ENCODE results near the gene MTFMT. TPM values are rescaled to one million over a fixed set of nuclear protein-coding genes. Genes with fewer than 3 reads are reported as not detected.

The MTFMT gene
- total and polyA plus RNA-seq, 2 of the 13 experiments (the other 11 are each of a cell fraction or from before 2014, with no cell fraction given), result 9.9 to 23.2 TPM

DNA sequence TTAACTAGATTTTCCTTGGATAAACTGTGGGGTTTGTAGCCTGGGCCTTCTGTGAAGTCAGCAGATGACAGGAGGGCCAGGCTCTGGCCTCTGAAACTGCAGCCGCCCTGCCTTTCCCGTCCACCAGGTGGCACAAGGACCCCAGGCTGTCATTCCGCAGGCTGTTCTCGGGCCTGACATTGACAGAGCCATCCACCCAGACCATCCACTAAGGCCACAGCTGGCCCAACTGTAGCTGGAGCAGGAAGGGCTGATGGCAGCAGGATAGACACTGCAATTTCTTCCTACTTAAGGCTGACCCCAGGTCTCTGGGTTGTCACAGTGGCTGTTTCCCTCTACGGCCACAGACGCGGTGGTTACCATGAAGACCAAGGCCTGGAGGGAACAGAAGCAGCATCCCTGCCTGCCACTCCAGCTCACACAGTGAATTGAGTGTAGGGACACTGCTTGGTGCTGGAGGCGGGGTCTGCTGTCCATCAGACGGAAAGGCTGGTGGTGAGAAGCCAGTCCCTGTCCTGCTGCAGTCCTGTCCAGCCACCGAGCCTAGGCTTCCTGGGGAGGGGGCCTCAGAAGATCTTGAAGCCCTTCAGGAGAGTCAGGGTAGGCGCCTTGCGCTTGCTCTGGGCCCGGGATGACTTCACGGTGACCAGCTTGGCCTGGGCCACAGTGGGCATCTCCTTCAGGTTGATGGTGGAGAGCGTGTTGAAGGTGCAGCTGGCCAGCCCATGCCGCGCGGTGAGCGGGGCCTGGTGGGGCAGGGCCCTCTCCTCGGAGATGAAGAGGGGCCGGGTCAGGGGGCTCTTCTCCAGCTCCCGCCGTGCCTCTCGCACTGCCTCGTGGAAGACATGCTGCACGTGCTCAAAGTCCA, 25.1 kb upstream of the MTFMT start (continued):
- TF ChIP-seq, protein P1, sequence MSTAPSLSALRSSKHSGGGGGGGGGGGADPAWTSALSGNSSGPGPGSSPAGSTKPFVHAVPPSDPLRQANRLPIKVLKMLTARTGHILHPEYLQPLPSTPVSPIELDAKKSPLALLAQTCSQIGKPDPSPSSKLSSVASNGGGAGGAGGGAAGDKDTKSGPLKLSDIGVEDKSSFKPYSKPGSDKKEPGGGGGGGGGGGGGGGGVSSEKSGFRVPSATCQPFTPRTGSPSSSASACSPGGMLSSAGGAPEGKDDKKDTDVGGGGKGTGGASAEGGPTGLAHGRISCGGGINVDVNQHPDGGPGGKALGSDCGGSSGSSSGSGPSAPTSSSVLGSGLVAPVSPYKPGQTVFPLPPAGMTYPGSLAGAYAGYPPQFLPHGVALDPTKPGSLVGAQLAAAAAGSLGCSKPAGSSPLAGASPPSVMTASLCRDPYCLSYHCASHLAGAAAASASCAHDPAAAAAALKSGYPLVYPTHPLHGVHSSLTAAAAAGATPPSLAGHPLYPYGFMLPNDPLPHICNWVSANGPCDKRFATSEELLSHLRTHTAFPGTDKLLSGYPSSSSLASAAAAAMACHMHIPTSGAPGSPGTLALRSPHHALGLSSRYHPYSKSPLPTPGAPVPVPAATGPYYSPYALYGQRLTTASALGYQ (CRISPR knock-in tag; IDR thresholded peaks at IDR 0.05), result no peak
- TF ChIP-seq ZNF496 (CRISPR knock-in tag; IDR thresholded peaks at IDR 0.05; ENCODE audit: insufficient replicate concordance) (no peak), KLF11 (CRISPR knock-in tag; IDR thresholded peaks at IDR 0.05) (no peak), KMT2A (CRISPR knock-in tag; IDR thresholded peaks at IDR 0.05) (0 out of 2 replicates have a peak, but pooled peaks have one; percentile 35), ZKSCAN1 (IDR thresholded peaks at IDR 0.05; ENCODE audit: low read length) (no peak), POLR2G (IDR thresholded peaks at IDR 0.05; ENCODE audit: low read depth, low read length) (no peak), ZMYM4 (CRISPR knock-in tag; IDR thresholded peaks at IDR 0.05) (peak; percentile 35; the same call in 1 of the 2 replicates), TP53 (CRISPR knock-in tag; conservative IDR thresholded peaks at IDR 0.05) (no peak), XRCC5 (optimal IDR thresholded peaks at IDR 0.05; ENCODE audit: low read length) (peak; percentile 61), SMC3 (IDR thresholded peaks at IDR 0.05; ENCODE audit: low read length) (peak; percentile 98), ZNF431 (CRISPR knock-in tag; IDR thresholded peaks at IDR 0.05; ENCODE audit: borderline replicate concordance, low read depth) (no peak), RFX3 (CRISPR knock-in tag; IDR thresholded peaks at IDR 0.05) (no peak), GPN1 (CRISPR knock-in tag; IDR thresholded peaks at IDR 0.05; ENCODE audit: borderline replicate concordance) (no peak), PAX8 (CRISPR knock-in tag; IDR thresholded peaks at IDR 0.05; ENCODE audit: borderline replicate concordance) (no peak), ZNF543 (CRISPR knock-in tag; IDR thresholded peaks at IDR 0.05) (no peak), HMGA1 (CRISPR knock-in tag; conservative IDR thresholded peaks at IDR 0.05) (no peak), FOXO1 (CRISPR knock-in tag; IDR thresholded peaks at IDR 0.05) (no peak), ZNF510 (CRISPR knock-in tag; IDR thresholded peaks at IDR 0.05; ENCODE audit: low read depth) (no peak), ZNF256 (CRISPR knock-in tag; conservative IDR thresholded peaks at IDR 0.05) (no peak), ZKSCAN5 (CRISPR knock-in tag; IDR thresholded peaks at IDR 0.05) (no peak)
- TF ChIP-seq, protein P2, sequence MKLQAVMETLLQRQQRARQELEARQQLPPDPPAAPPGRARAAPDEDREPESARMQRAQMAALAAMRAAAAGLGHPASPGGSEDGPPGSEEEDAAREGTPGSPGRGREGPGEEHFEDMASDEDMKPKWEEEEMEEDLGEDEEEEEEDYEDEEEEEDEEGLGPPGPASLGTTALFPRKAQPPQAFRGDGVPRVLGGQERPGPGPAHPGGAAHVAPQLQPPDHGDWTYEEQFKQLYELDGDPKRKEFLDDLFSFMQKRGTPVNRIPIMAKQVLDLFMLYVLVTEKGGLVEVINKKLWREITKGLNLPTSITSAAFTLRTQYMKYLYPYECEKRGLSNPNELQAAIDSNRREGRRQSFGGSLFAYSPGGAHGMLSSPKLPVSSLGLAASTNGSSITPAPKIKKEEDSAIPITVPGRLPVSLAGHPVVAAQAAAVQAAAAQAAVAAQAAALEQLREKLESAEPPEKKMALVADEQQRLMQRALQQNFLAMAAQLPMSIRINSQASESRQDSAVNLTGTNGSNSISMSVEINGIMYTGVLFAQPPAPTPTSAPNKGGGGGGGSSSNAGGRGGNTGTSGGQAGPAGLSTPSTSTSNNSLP (IDR thresholded peaks at IDR 0.05; ENCODE audit: low read depth, low read length), result no peak
- TF ChIP-seq, protein P3, sequence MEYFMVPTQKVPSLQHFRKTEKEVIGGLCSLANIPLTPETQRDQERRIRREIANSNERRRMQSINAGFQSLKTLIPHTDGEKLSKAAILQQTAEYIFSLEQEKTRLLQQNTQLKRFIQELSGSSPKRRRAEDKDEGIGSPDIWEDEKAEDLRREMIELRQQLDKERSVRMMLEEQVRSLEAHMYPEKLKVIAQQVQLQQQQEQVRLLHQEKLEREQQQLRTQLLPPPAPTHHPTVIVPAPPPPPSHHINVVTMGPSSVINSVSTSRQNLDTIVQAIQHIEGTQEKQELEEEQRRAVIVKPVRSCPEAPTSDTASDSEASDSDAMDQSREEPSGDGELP (IDR thresholded peaks at IDR 0.05; ENCODE audit: borderline replicate concordance, low read depth), result peak; percentile 72
- TF ChIP-seq, protein P4, sequence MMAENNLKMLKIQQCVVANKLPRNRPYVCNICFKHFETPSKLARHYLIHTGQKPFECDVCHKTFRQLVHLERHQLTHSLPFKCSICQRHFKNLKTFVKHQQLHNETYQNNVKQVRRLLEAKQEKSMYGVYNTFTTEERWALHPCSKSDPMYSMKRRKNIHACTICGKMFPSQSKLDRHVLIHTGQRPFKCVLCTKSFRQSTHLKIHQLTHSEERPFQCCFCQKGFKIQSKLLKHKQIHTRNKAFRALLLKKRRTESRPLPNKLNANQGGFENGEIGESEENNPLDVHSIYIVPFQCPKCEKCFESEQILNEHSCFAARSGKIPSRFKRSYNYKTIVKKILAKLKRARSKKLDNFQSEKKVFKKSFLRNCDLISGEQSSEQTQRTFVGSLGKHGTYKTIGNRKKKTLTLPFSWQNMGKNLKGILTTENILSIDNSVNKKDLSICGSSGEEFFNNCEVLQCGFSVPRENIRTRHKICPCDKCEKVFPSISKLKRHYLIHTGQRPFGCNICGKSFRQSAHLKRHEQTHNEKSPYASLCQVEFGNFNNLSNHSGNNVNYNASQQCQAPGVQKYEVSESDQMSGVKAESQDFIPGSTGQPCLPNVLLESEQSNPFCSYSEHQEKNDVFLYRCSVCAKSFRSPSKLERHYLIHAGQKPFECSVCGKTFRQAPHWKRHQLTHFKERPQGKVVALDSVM (CRISPR knock-in tag; IDR thresholded peaks at IDR 0.05), result no peak
